ENCODE measurements around the gene LEMD3. TPM values are rescaled to one million over a fixed set of nuclear protein-coding genes. Genes with fewer than 3 reads are reported as not detected.

LEMD3 gene
- total RNA-seq, 2 experiments from 2014 or later, result 67.1 to 68.8 TPM

DNA sequence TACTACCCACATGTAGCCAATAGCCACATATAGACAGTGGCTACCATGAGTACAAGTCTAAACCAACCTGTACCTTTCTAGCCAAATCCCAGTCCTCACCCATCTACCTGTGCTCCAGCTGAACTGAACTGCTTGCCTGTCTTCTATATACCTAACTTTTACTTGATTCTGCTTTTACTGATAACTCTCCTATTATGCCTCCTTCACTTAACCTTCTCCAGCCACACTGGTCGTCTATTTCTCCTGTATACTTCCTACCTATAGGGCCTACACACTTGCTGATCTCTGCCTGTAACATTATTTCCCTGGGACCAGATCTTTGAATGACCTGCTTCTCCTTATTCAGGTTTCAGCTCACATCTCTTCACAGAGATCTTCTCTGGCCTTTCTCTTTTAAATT is 83.1 kb downstream of the LEMD3 start:
- no peak overlapping the region for H3K27ac ChIP-seq (ENCODE audit: low read depth in 1 of 2, low read length in 2 of 2)
- H3K27me3 Mint-ChIP-seq, result no peaks in the 10 kb centered on the region
- no peak overlapping the region for H3K4me3 ChIP-seq (ENCODE audit: low read length)
- H3K9me3 ChIP-seq (ENCODE audit: control insufficient read depth in 1 of 2, insufficient read depth in 1 of 2, low read length in 2 of 2), result no peaks in the 10 kb centered on the region
- H3K9me3 Mint-ChIP-seq, result no peaks in the 10 kb centered on the region
- no peak for DNase-seq
- H3K4me1 Mint-ChIP-seq (ENCODE audit: low read depth), result no peaks in the 10 kb centered on the region
- POLR2A ChIA-PET, result no interaction called here
- peaks cover under 1% of the 10 kb centered on the region for H3K36me3 ChIP-seq (ENCODE audit: insufficient read depth, low read length)
- TF ChIP-seq CTCF (IDR thresholded peaks at IDR 0.05), result no peak
- H3K4me3 Mint-ChIP-seq, result no peak overlapping the region
- no peak for ATAC-seq (ENCODE audit: poor library complexity)
- H3K36me3 Mint-ChIP-seq (ENCODE audit: low read depth), result peaks cover 11% of the 10 kb centered on the region
- intact Hi-C loops (cut with DNase I, micrococcal nuclease), result no loop called here
- no peak overlapping the region for H3K27ac Mint-ChIP-seq
- no peaks in the 10 kb centered on the region for H3K4me1 ChIP-seq (ENCODE audit: insufficient read depth, low read length)
- H3K27me3 ChIP-seq (ENCODE audit: control insufficient read depth in 1 of 2, insufficient read depth in 2 of 2, low read length in 2 of 2), result no peaks in the 10 kb centered on the region
- CTCF ChIA-PET, result no interaction called here

- Histone ChIP-seq H3K27me3 (ENCODE audit: control insufficient read depth in 1 of 2, insufficient read depth in 2 of 2, low read length in 2 of 2) (no peaks in the 10 kb centered on the region), H3K4me3 (ENCODE audit: low read length) (no peak overlapping the region), H3K27ac (ENCODE audit: low read depth in 1 of 2, low read length in 2 of 2) (no peak overlapping the region), H3K36me3 (ENCODE audit: insufficient read depth, low read length) (no peaks in the 10 kb centered on the region), H3K9me3 (ENCODE audit: control insufficient read depth in 1 of 2, insufficient read depth in 1 of 2, low read length in 2 of 2) (no peaks in the 10 kb centered on the region), H3K4me1 (ENCODE audit: insufficient read depth, low read length) (no peaks in the 10 kb centered on the region)
- H3K27ac Mint-ChIP-seq, result no peak overlapping the region
- H3K4me1 Mint-ChIP-seq (ENCODE audit: low read depth), result no peaks in the 10 kb centered on the region
- TF ChIP-seq CTCF (IDR thresholded peaks at IDR 0.05), result no peak
- H3K27me3 Mint-ChIP-seq, result peaks cover 9% of the 10 kb centered on the region
- intact Hi-C loops (cut with DNase I, micrococcal nuclease), result no loop called here
- no peaks in the 10 kb centered on the region for H3K36me3 Mint-ChIP-seq (ENCODE audit: low read depth)
- ChIA-PET POLR2A (no interaction called here), CTCF (no interaction called here)
- no peak overlapping the region for H3K4me3 Mint-ChIP-seq
- no peak for DNase-seq
- H3K9me3 Mint-ChIP-seq, result no peaks in the 10 kb centered on the region
- ATAC-seq (ENCODE audit: poor library complexity), result no peak
Measured at GRCh38 chr12:65257986-65258385, 88.6 kb downstream of the LEMD3 start.

DNA sequence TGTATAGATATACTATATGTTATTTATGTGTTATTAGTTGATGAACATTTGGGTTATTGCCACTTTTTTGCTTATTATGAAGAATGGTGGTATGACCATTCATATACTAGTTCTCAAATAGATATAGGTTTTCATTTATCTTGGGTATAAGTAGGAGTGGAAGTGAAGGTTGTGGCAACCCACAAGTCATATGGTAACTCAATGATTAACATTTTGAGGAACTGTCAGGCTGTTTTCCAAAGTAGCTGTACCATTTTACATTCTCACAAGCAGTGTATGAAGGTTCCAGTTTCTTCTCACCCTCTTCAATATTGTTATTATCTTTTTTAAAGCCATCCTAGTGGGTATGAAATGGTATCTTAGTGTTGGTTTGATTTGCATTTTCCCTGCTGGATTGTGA is 90.1 kb downstream of the LEMD3 start:
- no peak for TF ChIP-seq CTCF (IDR thresholded peaks at IDR 0.05)
- intact Hi-C loops (cut with DNase I, micrococcal nuclease), result no loop called here
- CTCF ChIA-PET, result no interaction called here

More for the DNA sequence above, 90.1 kb downstream of the LEMD3 start:
- Mint-ChIP-seq H3K27ac (no peak overlapping the region), H3K4me1 (ENCODE audit: low read depth) (no peaks in the 10 kb centered on the region), H3K9me3 (no peaks in the 10 kb centered on the region), H3K36me3 (ENCODE audit: low read depth) (no peaks in the 10 kb centered on the region), H3K27me3 (peaks cover 9% of the 10 kb centered on the region), H3K4me3 (no peak overlapping the region)
- DNase-seq, result no peak
- no peak for ATAC-seq (ENCODE audit: poor library complexity)
- POLR2A ChIA-PET, result no interaction called here
- H3K27ac ChIP-seq (ENCODE audit: low read depth in 1 of 2, low read length in 2 of 2), result no peak overlapping the region
- H3K4me1 ChIP-seq (ENCODE audit: insufficient read depth, low read length), result no peaks in the 10 kb centered on the region
- H3K9me3 ChIP-seq (ENCODE audit: control insufficient read depth in 1 of 2, insufficient read depth in 1 of 2, low read length in 2 of 2), result no peaks in the 10 kb centered on the region
- H3K27me3 ChIP-seq (ENCODE audit: control insufficient read depth in 1 of 2, insufficient read depth in 2 of 2, low read length in 2 of 2), result no peaks in the 10 kb centered on the region
- H3K36me3 ChIP-seq (ENCODE audit: insufficient read depth, low read length), result no peaks in the 10 kb centered on the region
- no peak overlapping the region for H3K4me3 ChIP-seq (ENCODE audit: low read length)
